Kidney (tissue), 14 donors: ENCODE results near the gene NUP62. TPM values are rescaled to one million over a fixed set of nuclear protein-coding genes. Genes with fewer than 3 reads are reported as not detected.

Experiments used
- DNase-seq, 5 donors: peaks; one replicate each; pipeline ENCODE4 v3.0.0-alpha.2; 2013 to 2020
- FAIRE-seq: peaks from 2 replicates; lab custom pipeline; 2012; peaks lifted over from hg19 to GRCh38; lab: Jason Lieb, UNC
- H3K27ac ChIP-seq, 2 donors: one replicate each; pipeline ENCODE4 v1.7.0; 2013; ENCODE audit warnings: low read depth in 2 of 2, low read length in 2 of 2, inconsistent platforms in 1 of 2
- H3K27me3 ChIP-seq: one replicate; pipeline ENCODE4 v1.7.1; 2013; ENCODE audit warnings: low read length, inconsistent platforms; ENCODE audit not compliant: control insufficient read depth, insufficient read depth
- H3K36me3 ChIP-seq, 3 donors: one replicate each; pipeline versions ENCODE4 v1.7.0 to v1.7.1; 2013; ENCODE audit warnings: low read length in 3 of 3, control low read depth in 1 of 3, inconsistent platforms in 1 of 3; ENCODE audit not compliant: insufficient read depth in 3 of 3, control insufficient read depth in 2 of 3
- H3K4me1 ChIP-seq, 3 donors: one replicate each; pipeline versions ENCODE4 v1.7.0 to v1.7.1; 2013; ENCODE audit warnings: low read length in 3 of 3, inconsistent platforms in 1 of 3, low read depth in 1 of 3; ENCODE audit not compliant: control insufficient read depth in 2 of 3, insufficient read depth in 2 of 3
- H3K4me3 ChIP-seq, 3 donors: one replicate each; pipeline versions ENCODE4 v1.7.0 to v1.8.1; 2013; ENCODE audit warnings: low read length in 3 of 3, control low read depth in 1 of 3, inconsistent platforms in 1 of 3
- H3K9ac ChIP-seq, 3 donors: one replicate each; pipeline versions ENCODE4 v1.7.0 to v1.7.1; 2013; ENCODE audit warnings: low read length in 3 of 3, control low read depth in 1 of 3, inconsistent platforms in 1 of 3
- H3K9me3 ChIP-seq, 3 donors: one replicate each; pipeline versions ENCODE4 v1.7.0 to v1.7.1; 2013; ENCODE audit warnings: low read length in 3 of 3, control low read depth in 1 of 3, inconsistent platforms in 1 of 3; ENCODE audit not compliant: control insufficient read depth in 2 of 3, insufficient read depth in 1 of 3
- intact Hi-C: fragments of 100-400 bp; cut with DNase I; formaldehyde crosslinking; loops from one replicate; pipeline ENCODE4 v1.11.1; 2022
- polyA plus RNA-seq: library from polyadenylated mRNA; stranded (reverse); fragments of 350-450 nt; fragmentation: Illumina TruSeq; extraction: RNeasy Lipid Tissue Mini Kit (QIAGEN cat#74804); gene quantifications from one replicate; pipeline ENCODE4 v1.2.3, GENCODE V29; 2014; ENCODE audit warnings: low read depth, low replicate concordance; ENCODE audit not compliant: insufficient read depth
- total RNA-seq: library from RNA; stranded (reverse); fragmentation: NEBNext Ultra II Directional; extraction: Animal tissue kit (Norgen Biotek cat#: 25700); gene quantifications from one replicate; pipeline ENCODE4 v1.2.1, GENCODE V29; 2021
- TF ChIP-seq, protein P1 (sequence below): IDR thresholded peaks from 3 replicates; pipeline ENCODE4 v1.5.1; 2012; ENCODE audit warnings: mild to moderate bottlenecking, moderate library complexity, borderline replicate concordance; ENCODE audit not compliant: insufficient read depth; ENCODE audit errors: extremely low read depth
- donor health status: control.
- donor health status: control.
- donor health status: control.
- donor health status: control.
- donor health status: control.
- donor health status: DM: yes; HTN: yes; CAD: no.
- donor health status: Normal renal cell carcinoma (clear cell type).

Gene NUP62
- total and polyA plus RNA-seq, 2 donors from 2014 or later: 17.1 to 39.0 TPM

- Histone ChIP-seq H3K9me3 (no peaks in the 10 kb centered on the region), H3K9ac (peak within 1 kb of the TSS; percentile 54 to 72 (median 69)), H3K4me3 (peak within 1 kb of the TSS; percentile 79 to 89 (median 82)), H3K27ac (peak within 1 kb of the TSS; percentile 94 to 97), H3K27me3 (no peaks in the 10 kb centered on the region), H3K4me1 (peaks cover 2 to 31% (median 16%) of the 10 kb centered on the region in 3 donors), H3K36me3 (peaks cover 6 to 18% (median 11%) of the 10 kb centered on the region in 3 donors)
- intact Hi-C loops: no loop called here
- DNase-seq: peak; percentile 94 to 98 (median 96)
- TF ChIP-seq, protein P1, sequence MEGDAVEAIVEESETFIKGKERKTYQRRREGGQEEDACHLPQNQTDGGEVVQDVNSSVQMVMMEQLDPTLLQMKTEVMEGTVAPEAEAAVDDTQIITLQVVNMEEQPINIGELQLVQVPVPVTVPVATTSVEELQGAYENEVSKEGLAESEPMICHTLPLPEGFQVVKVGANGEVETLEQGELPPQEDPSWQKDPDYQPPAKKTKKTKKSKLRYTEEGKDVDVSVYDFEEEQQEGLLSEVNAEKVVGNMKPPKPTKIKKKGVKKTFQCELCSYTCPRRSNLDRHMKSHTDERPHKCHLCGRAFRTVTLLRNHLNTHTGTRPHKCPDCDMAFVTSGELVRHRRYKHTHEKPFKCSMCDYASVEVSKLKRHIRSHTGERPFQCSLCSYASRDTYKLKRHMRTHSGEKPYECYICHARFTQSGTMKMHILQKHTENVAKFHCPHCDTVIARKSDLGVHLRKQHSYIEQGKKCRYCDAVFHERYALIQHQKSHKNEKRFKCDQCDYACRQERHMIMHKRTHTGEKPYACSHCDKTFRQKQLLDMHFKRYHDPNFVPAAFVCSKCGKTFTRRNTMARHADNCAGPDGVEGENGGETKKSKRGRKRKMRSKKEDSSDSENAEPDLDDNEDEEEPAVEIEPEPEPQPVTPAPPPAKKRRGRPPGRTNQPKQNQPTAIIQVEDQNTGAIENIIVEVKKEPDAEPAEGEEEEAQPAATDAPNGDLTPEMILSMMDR: peak; percentile 0
- FAIRE-seq: no peak
Measured at GRCh38 chr19:49866933-49867782, 62.1 kb downstream of the NUP62 start, which contains the start of gene PNKP. TSS of gene PNKP (minus strand) at chr19:49867576. CDS start at chr19:49867204, 372 bp downstream.

DNA sequence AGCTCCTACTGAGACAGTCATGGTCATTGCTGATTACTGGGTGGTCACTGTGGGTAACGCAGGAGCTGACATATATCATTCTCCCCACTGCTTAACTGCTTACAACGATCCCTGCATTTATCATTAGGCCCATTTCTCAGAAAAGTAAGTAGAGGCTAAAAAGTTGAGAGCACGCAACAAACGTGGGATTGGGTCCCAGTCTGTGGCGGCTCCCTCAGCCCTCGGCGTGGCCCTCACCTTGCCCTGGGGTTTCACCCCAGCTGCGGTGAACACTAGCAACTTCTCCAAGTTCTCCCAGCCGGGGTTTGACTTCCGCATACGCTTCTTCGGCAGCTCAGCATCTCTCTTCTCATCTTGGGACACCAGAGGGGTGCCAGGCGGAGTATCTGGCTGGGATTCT, 64.4 kb downstream of the NUP62 start:
- FAIRE-seq: no peak
- peaks cover 6 to 20% (median 11%) of the 10 kb centered on the region in 3 donors for H3K36me3 ChIP-seq
- no peak overlapping the region for H3K4me3 ChIP-seq
- H3K27me3 ChIP-seq: no peaks in the 10 kb centered on the region
- no peaks in the 10 kb centered on the region for H3K9me3 ChIP-seq
- intact Hi-C loops: no loop called here
- TF ChIP-seq, protein P1: no peak
- H3K4me1 ChIP-seq: peaks cover 0 to 20% (median 8%) of the 10 kb centered on the region in 3 donors
- H3K27ac ChIP-seq: no peak overlapping the region
- DNase-seq: no peak
- H3K9ac ChIP-seq: no peak overlapping the region

DNA sequence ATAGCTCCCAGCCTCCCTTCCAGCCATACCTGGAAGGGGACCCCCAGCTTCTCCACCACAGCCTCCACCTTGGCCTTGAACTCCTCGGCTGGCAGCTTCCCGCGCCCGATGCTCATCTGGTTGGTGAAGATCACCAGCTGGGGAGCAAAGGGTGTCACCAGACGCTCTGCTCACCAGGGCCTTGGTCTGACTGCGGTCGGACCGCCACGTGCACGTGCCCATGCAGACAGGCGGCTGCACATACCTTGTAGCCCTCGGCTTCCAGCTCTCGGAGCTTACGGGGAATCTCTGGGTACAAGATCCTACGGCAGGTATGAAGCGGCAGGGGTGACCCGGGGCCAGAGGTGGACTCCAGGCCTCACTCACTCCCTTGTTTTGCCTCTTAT, 65.4 kb downstream of the NUP62 start:
- no peak overlapping the region for H3K27ac ChIP-seq
- H3K4me3 ChIP-seq: no peak overlapping the region
- peaks cover 0 to 18% (median 8%) of the 10 kb centered on the region in 3 donors for H3K4me1 ChIP-seq
- intact Hi-C loops: no loop called here
- FAIRE-seq (no peak), DNase-seq (no peak)
- TF ChIP-seq, protein P1: no peak
- no peaks in the 10 kb centered on the region for H3K27me3 ChIP-seq
- H3K36me3 ChIP-seq: peaks cover 6 to 22% (median 11%) of the 10 kb centered on the region in 3 donors
- no peak overlapping the region for H3K9ac ChIP-seq
- no peaks in the 10 kb centered on the region for H3K9me3 ChIP-seq
